ENCODE measurements around the gene ST8SIA1.
A peak's percentile ranks its signal among the peaks of the same experiment; 100 is the strongest.
"Not testable (repeated sequence)": the region's sequence is repeated elsewhere in the genome, so short reads cannot be mapped to it uniquely, and the experiment has no call there.

ST8SIA1 gene, protein sequence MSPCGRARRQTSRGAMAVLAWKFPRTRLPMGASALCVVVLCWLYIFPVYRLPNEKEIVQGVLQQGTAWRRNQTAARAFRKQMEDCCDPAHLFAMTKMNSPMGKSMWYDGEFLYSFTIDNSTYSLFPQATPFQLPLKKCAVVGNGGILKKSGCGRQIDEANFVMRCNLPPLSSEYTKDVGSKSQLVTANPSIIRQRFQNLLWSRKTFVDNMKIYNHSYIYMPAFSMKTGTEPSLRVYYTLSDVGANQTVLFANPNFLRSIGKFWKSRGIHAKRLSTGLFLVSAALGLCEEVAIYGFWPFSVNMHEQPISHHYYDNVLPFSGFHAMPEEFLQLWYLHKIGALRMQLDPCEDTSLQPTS

DNA sequence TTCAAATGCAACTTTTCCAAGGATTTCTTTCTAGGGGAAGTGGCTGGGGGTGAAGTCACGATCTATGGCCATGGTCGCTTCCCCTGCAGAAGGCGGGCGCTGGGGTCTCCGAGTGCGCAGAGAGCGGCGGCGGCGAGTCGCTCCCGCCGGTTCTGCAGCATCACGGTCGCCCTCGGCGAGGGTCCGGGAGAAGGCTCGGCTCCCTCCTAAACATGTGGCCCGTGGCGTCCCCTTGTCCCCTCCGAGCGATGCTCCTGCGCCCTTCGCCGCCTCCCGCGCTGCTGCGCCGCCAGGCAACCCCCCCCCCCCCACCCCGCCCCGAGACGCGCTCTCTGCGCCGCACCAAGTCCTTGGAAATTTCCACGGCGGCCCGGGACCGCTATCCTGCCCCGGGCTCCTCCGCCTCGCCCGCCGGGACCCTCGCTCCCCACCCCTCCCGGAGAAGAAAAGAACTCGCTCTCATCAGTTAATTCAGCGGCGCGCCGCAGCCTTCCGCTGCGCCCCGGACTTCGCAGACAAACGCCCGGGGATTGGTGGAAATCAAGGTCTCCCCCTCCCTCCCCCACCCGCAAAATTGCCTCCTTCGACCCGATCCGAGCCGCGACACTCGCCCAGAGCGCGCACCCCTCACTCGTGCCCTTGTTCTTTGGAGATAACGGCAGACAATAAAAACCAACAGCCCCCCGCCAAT, at the start of gene ST8SIA1:
TSS of gene ST8SIA1 (minus strand) at position 298 of the 691 bp plus-strand sequence. CDS start 475 bp downstream, outside the sequence.
- peak; percentile 29 for DNase-seq
- no peak for ATAC-seq

DNA sequence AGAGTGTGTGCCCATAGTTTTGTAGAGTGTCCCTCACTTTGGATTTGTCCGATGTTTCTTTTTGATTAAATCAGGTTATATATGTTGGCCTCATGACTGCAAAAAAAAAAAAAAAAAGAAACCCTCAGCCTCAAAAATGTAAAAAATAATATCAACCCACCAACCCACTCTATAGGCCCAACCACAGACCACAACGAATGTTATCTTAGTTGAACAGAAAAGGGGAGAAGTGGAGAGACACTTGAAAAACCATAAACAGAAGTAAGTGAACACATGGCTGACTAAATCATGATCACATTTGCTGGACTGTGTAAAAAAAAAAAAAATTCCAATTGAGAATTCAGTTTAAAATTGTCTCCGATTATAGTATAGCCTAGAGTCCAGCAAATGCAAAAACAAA, 45.5 kb upstream of the ST8SIA1 start:
- ATAC-seq (no peak), DNase-seq (no peak)

- no peak for ATAC-seq
These were observed 43.4 kb upstream of the ST8SIA1 start for GRCh38 chr12:22377731-22378496.

GRCh38 chr12:22376596-22377150, 42.2 kb upstream of the ST8SIA1 start:
- ATAC-seq, DNase-seq: not testable (repeated sequence)

More at GRCh38 chr12:22377731-22378496, 43.4 kb upstream of the ST8SIA1 start:
- no peak for DNase-seq

DNA sequence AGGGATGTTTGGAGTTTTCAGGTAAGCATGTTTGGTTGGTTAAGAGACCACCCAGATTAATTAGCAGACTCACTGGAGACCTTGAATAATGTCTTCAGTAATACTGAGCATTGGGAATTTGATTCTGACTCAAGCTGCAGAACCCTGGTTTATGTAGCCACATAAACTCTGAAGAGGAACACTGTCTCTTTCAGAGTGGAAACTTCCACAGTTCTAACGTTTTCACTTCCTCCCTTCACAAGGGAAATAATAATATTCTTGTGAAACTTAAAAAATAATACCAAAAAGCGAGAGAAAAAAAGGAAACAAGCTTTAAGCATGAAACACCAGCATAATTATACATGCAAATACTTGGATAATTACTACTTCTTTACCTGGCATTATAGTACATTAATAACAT, 40.0 kb upstream of the ST8SIA1 start:
- DNase-seq (no peak), ATAC-seq (no peak)

DNA sequence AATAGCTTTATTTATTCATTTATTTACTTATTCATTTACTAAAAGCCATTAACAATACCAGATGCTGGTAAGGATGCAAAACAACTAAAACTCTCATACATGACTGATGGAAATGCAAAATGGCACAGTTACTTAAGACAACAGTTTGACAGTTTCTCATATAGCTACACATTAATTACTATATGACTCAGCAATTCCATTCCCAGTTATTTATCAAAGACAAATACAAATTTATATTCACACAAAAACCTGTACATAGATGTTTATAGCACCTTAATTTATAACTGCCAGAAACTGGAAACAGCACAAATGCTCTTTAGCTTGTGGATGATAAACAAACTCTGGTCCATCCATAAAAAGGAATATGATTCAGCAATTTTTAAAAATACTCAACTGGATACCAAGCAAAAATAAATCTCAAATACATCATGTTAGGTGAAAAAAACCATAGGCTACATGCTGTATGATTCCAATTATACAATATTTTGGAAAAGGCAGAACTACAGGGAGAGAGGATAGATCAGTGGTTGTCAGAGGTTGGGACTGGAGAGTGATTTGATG, 37.9 kb upstream of the ST8SIA1 start:
- no peak for DNase-seq
- ATAC-seq = no peak

GRCh38 chr12:22366181-22366580, 31.7 kb upstream of the ST8SIA1 start:
- DNase-seq (no peak), ATAC-seq (no peak)

GRCh38 chr12:22361785-22362184, 27.3 kb upstream of the ST8SIA1 start:
- no peak for ATAC-seq
- no peak for DNase-seq

DNA sequence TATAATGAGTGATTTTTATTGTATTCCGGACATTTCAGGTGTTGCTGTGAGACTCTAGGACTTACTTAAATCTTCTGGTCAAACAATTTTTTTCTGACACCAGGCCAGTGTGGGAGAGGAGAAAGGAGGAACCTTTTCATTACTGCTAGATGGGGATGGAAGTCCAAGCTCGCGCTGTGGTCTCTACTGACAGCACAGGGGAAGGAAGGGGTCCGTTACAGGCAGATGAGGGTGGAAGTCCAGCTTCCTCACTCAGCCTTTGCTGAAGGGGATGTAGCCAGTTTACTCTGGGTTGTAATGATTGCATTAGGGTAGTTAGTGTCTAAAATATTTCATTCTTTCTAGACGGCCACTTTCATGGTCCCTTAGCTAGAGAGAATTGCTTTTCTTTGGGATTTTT, 26.3 kb upstream of the ST8SIA1 start:
- ATAC-seq (no peak), DNase-seq (no peak)

GRCh38 chr12:22357531-22357930, 23.0 kb upstream of the ST8SIA1 start:
- ATAC-seq = no peak

DNA sequence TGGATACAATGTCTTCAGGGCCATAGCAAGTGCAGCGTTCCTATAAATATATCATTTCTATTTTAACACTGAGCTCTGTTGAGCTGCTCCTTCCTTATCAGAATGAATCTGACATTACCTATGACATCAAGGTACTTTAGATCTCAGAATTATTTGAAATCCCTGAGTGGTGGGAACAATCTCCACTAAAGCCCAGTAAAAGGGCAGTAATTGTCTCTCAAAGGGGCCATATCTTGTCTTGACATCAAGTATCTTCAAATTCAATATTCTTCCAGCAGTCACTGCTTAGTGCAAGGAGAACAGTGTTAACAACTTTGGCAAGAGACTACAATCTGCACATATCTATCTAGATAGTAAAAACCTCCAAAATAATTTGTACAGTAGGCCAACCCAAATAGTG, 21.7 kb upstream of the ST8SIA1 start:
- no peak for ATAC-seq
- no peak for DNase-seq

More at GRCh38 chr12:22357531-22357930, 23.0 kb upstream of the ST8SIA1 start:
- DNase-seq = no peak

GRCh38 chr12:22355011-22355580, 20.6 kb upstream of the ST8SIA1 start:
- no peak for ATAC-seq

GRCh38 chr12:22353615-22354325, 19.3 kb upstream of the ST8SIA1 start:
- ATAC-seq (no peak), DNase-seq (no peak)

More at GRCh38 chr12:22355011-22355580, 20.6 kb upstream of the ST8SIA1 start:
- no peak for DNase-seq

GRCh38 chr12:22350886-22351285, 16.4 kb upstream of the ST8SIA1 start:
- DNase-seq (no peak), ATAC-seq (no peak)

- no peak for DNase-seq
- no peak for ATAC-seq
These were observed 13.7 kb upstream of the ST8SIA1 start for GRCh38 chr12:22348208-22348607.

- DNase-seq (no peak), ATAC-seq (no peak)
These were observed 5.6 kb upstream of the ST8SIA1 start for GRCh38 chr12:22340143-22340542.

- no peak for ATAC-seq
- no peak for DNase-seq
These were observed 5.2 kb upstream of the ST8SIA1 start for GRCh38 chr12:22339691-22340090.

GRCh38 chr12:22335794-22336166, 1.3 kb upstream of the ST8SIA1 start:
- no peak for ATAC-seq
- DNase-seq = no peak

DNA sequence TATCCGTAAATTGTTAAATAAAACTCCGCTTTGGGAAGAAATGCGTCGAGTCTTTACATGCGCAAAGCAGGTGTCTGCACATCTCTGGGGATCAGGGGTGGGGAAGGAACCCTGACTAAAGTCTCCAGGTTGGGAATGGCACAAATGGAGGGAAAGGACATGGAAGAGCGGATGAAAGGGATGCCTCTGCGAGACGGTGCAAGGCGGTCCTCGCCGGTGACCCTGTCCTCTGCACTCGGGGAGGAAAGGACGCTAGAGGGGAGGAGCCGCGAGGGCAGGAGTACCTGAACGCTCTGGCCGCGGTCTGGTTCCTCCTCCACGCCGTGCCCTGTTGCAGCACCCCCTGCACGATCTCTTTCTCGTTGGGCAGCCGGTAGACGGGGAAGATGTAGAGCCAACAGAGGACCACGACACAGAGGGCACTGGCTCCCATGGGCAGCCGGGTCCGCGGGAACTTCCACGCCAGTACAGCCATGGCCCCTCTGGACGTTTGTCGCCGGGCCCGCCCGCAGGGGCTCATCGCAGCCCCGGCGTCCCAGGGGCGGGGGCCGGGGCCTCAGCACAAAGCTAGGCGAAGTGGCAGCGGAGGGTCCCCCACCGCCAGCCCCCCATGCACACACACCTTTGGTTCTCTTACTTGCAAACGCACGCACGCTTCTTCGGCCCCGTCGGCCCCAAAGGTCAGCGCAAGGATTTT, 646 bp downstream of the ST8SIA1 start:
- no peak for ATAC-seq

GRCh38 chr12:22333186-22333712, 1.3 kb downstream of the ST8SIA1 start:
- ATAC-seq (no peak), DNase-seq (no peak)

More for the DNA sequence above, 646 bp downstream of the ST8SIA1 start:
- DNase-seq = peak; percentile 11
